Suprapubic skin (tissue), 3 donors: ENCODE data around the gene SGPL1.

Experiments
- POLR2A ChIP-seq, 2 donors: fragments of 450-650 bp; IDR thresholded peaks; one replicate each; pipeline ENCODE4 v1.6.1; 2017; ENCODE audit warnings: antibody characterized with exemption in 2 of 2, mild to moderate bottlenecking in 2 of 2, moderate library complexity in 2 of 2
- TF ChIP-seq, protein P1 (sequence below), 2 donors: fragments of 200-600 bp in 1 of 2; fragments of 450-650 bp in 1 of 2; sonication (generic) in 1 of 2; IDR thresholded peaks; one replicate each; pipeline ENCODE4 v1.5.1; 2016 to 2019; ENCODE audit warnings: antibody characterized with exemption in 2 of 2, mild to moderate bottlenecking in 1 of 2, moderate library complexity in 1 of 2

DNA sequence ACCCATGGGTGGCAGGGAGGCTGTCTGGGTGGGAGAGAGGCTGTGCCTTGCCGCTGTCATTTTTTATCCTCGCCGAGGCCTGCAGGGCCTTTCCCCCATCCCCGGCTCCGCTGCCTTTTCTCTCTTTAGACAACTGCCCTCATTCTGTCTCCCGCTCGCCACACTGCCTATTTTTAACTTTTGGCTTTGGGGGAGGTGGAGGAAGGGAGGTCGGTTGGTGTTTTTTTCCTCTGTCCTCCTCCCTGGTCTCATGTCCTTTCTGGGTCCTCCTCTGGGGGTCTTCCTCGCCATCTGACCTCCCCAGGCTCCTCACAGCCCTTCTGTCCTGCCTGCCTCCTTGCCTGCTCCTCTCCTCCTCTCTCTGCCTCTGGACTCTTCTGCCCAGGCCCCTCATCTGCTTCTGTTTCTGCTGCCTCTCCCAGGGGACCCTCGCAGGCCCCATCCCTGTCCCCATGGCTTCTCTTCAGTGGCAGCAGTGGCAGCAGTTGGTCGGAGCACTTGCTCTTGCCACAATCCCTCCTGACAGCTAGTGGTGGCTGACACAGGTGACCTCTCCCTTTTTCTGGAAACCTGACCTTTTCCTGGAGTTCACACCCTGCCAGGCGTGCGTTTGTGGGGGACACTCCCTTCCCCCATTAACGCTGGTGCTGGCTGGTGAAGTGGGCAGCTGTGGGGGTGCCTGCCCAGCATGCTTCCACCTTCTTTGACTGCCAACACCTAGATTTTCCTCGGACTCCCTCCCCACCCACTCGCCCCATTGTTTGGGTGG is 92.1 kb downstream of the SGPL1 start:
- TF ChIP-seq, protein P1, sequence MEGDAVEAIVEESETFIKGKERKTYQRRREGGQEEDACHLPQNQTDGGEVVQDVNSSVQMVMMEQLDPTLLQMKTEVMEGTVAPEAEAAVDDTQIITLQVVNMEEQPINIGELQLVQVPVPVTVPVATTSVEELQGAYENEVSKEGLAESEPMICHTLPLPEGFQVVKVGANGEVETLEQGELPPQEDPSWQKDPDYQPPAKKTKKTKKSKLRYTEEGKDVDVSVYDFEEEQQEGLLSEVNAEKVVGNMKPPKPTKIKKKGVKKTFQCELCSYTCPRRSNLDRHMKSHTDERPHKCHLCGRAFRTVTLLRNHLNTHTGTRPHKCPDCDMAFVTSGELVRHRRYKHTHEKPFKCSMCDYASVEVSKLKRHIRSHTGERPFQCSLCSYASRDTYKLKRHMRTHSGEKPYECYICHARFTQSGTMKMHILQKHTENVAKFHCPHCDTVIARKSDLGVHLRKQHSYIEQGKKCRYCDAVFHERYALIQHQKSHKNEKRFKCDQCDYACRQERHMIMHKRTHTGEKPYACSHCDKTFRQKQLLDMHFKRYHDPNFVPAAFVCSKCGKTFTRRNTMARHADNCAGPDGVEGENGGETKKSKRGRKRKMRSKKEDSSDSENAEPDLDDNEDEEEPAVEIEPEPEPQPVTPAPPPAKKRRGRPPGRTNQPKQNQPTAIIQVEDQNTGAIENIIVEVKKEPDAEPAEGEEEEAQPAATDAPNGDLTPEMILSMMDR (IDR thresholded peaks at IDR 0.05): no peak
- no peak for TF ChIP-seq POLR2A (IDR thresholded peaks at IDR 0.05)
